B cell (primary cell): ENCODE results near the gene NRG2. TPM values are rescaled to one million over a fixed set of nuclear protein-coding genes. Genes with fewer than 3 reads are reported as not detected.

ENCODE experiments used
- ATAC-seq: fragments of 200-7000 bp; cut with Tn5 transposase; one replicate; pipeline ENCODE4 v1.10.0; 2021; ENCODE audit warnings: low read depth, mild to moderate bottlenecking, moderate number of reproducible peaks, moderate library complexity
- CTCF ChIA-PET: fragments of 350-600 bp; sonication (Branson Sonifier 250); formaldehyde crosslinking; loops from one replicate; lab custom pipeline; 2021; ENCODE audit warnings: antibody characterized with exemption, inconsistent platforms; lab: Charles Lee
- POLR2A ChIA-PET: fragments of 350-600 bp; sonication (Branson Sonifier 250); formaldehyde crosslinking; loops from one replicate; lab custom pipeline; 2021; ENCODE audit warnings: antibody characterized with exemption; lab: Charles Lee
- DNase-seq: peaks from one replicate; pipeline ENCODE4 v3.0.0; 2013
- H2AFZ ChIP-seq: 2 replicates; pipeline ENCODE4 v1.6.1; 2012; ENCODE audit warnings: mild to moderate bottlenecking, low read depth, low read length; ENCODE audit not compliant: insufficient read depth, poor library complexity, severe bottlenecking
- H3K27ac ChIP-seq, 2 donors: 1 replicate in 1 of 2; 2 replicates in 1 of 2; pipeline ENCODE4 v1.5.1; 2012 to 2013; ENCODE audit warnings: low read length in 2 of 2, mild to moderate bottlenecking in 2 of 2, moderate library complexity in 1 of 2
- H3K27me3 ChIP-seq, 4 experiments: fragments of 200-600 bp in 1 of 4; sonication (generic) in 1 of 4; replicated peaks in 1 of 4; 1 replicate in 2 of 4; 2 replicates in 2 of 4; pipeline versions ENCODE4 v1.6.1 to v1.7.0; 2013 to 2016; ENCODE audit warnings: low read length in 3 of 4, mild to moderate bottlenecking in 2 of 4, mixed read lengths in 1 of 4, moderate library complexity in 1 of 4; ENCODE audit not compliant: insufficient read depth in 4 of 4, control insufficient read depth in 3 of 4; ENCODE audit errors: control extremely low read depth in 1 of 4
- H3K36me3 ChIP-seq, 2 experiments: replicated peaks in 1 of 2; 1 replicate in 1 of 2; 2 replicates in 1 of 2; pipeline versions ENCODE4 v1.6.1 to v1.7.1; 2013; ENCODE audit warnings: low read length in 1 of 2; ENCODE audit not compliant: insufficient read depth in 2 of 2, control insufficient read depth in 1 of 2; ENCODE audit errors: control extremely low read depth in 1 of 2, extremely low read depth in 1 of 2
- H3K4me1 ChIP-seq, 2 donors: fragments of 200-600 bp in 1 of 2; sonication (generic) in 1 of 2; 1 replicate in 1 of 2; 2 replicates in 1 of 2; pipeline versions ENCODE4 v1.5.1 to v1.6.1; 2013 to 2017; ENCODE audit warnings: low read length in 2 of 2; ENCODE audit not compliant: control insufficient read depth in 2 of 2, insufficient read depth in 2 of 2
- H3K4me2 ChIP-seq: replicated peaks from 2 replicates; pipeline ENCODE3; 2012; ENCODE audit warnings: mild to moderate bottlenecking, low read depth, low read length; ENCODE audit not compliant: poor library complexity, severe bottlenecking
- H3K4me3 ChIP-seq, 5 experiments: fragments of 200-600 bp in 1 of 5; sonication (generic) in 1 of 5; 1 replicate in 3 of 5; 2 replicates in 2 of 5; pipeline versions ENCODE4 v1.5.1 to v1.7.0; 2011 to 2016; ENCODE audit warnings: low read length in 4 of 5, mild to moderate bottlenecking in 4 of 5, low read depth in 2 of 5, control low read depth in 1 of 5, moderate library complexity in 1 of 5; ENCODE audit not compliant: insufficient read depth in 1 of 5; ENCODE audit errors: control extremely low read depth in 1 of 5, extremely low read depth in 1 of 5
- H3K79me2 ChIP-seq: fragments of 200-600 bp; sonication (generic); one replicate; pipeline ENCODE4 v1.6.0; 2016; ENCODE audit warnings: low read length; ENCODE audit not compliant: control insufficient read depth, insufficient read depth
- H3K9ac ChIP-seq: fragments of 200-600 bp; sonication (generic); 2 replicates; pipeline ENCODE4 v1.6.1; 2017; ENCODE audit warnings: mild to moderate bottlenecking, low read length, moderate library complexity
- H3K9me3 ChIP-seq, 3 donors: one replicate each; pipeline versions ENCODE4 v1.6.1 to v1.7.1; 2013; ENCODE audit warnings: low read length in 2 of 3; ENCODE audit not compliant: control insufficient read depth in 2 of 3, insufficient read depth in 1 of 3; ENCODE audit errors: control extremely low read depth in 1 of 3
- H4K20me1 ChIP-seq: 2 replicates; pipeline ENCODE4 v1.6.0; 2012; ENCODE audit warnings: mild to moderate bottlenecking, low read length; ENCODE audit not compliant: insufficient read depth, control insufficient read depth, poor library complexity, severe bottlenecking
- H3K27ac Mint-ChIP-seq: one replicate; pipeline ENCODE4 v1.8.0; 2021; ENCODE audit warnings: mixed read lengths
- H3K27me3 Mint-ChIP-seq: one replicate; pipeline ENCODE4 v1.8.0; 2021; ENCODE audit warnings: mixed read lengths
- H3K4me1 Mint-ChIP-seq: one replicate; pipeline ENCODE4 v1.8.0; 2021; ENCODE audit warnings: mixed read lengths
- H3K4me3 Mint-ChIP-seq: one replicate; pipeline ENCODE4 v1.8.0; 2021; ENCODE audit warnings: mixed read lengths
- H3K9me3 Mint-ChIP-seq: one replicate; pipeline ENCODE4 v1.8.0; 2022; ENCODE audit warnings: mixed read lengths; ENCODE audit not compliant: insufficient read depth
- CTCF ChIP-seq: fragments of 200-600 bp; IDR thresholded peaks from one replicate; pipeline ENCODE4 v1.8.0; 2022; ENCODE audit warnings: antibody characterized with exemption, mild to moderate bottlenecking
- EZH2 ChIP-seq: IDR thresholded peaks from 2 replicates; pipeline ENCODE4 v1.6.1; 2012; ENCODE audit warnings: borderline replicate concordance, low read depth, mild to moderate bottlenecking, moderate library complexity, low read length; ENCODE audit not compliant: insufficient read depth, poor library complexity, severe bottlenecking
- WGBS: methylation state at CpG from one replicate; pipeline ENCODE4 v1.1.5; 2013; ENCODE audit warnings: missing lambda C conversion rate; ENCODE audit not compliant: insufficient coverage; 5-methylcytosine and 5-hydroxymethylcytosine counted together
- intact Hi-C: fragments of 100-400 bp; cut with micrococcal nuclease; formaldehyde crosslinking; loops from one replicate; pipeline ENCODE4 v1.10.0; 2022
- polyA plus RNA-seq: library from polyadenylated mRNA; depleted of rRNA; stranded (reverse); fragments of >200 nt; gene quantifications from 2 replicates; pipeline ENCODE4 v1.2.3, GENCODE V29; 2012
- total RNA-seq, 2 donors: library from RNA; stranded (reverse); fragments of 120-200 nt in 1 of 2; gene quantifications; 1 replicate in 1 of 2; 2 replicates in 1 of 2; pipeline versions ENCODE4 v1.2.3 to v1.2.4, GENCODE V29; 2013 to 2022

NRG2 gene
- total and polyA plus RNA-seq, 2 donors (not counting 1 experiment from before 2014, with no cell fraction given): 0.13 to 0.15 TPM

- ATAC-seq (no peak), DNase-seq (no peak)
- CTCF ChIA-PET: interaction anchor here (1.4 to 4.5 kb wide), 2 partner anchors 16 to 87 kb away, joined by 4 to 19 read pairs; no protein-coding TSS in a partner anchor
- TF ChIP-seq EZH2: no peak
- TF ChIP-seq CTCF: no peak
- no peaks in the 10 kb centered on the region for H3K4me1 ChIP-seq
- H3K9me3 Mint-ChIP-seq: no peaks in the 10 kb centered on the region
- H3K27me3 Mint-ChIP-seq: peaks cover 11% of the 10 kb centered on the region
- intact Hi-C loops: no loop called here
- H3K27ac Mint-ChIP-seq: no peak overlapping the region
- H3K79me2 ChIP-seq: no peaks in the 10 kb centered on the region
- H3K27ac ChIP-seq: no peak overlapping the region
- H3K4me3 ChIP-seq: no peak overlapping the region
- no peak overlapping the region for H3K4me2 ChIP-seq
- no peak overlapping the region for H3K9ac ChIP-seq
- no peaks in the 10 kb centered on the region for H4K20me1 ChIP-seq
- no peaks in the 10 kb centered on the region for H3K9me3 ChIP-seq
- POLR2A ChIA-PET: no interaction called here
- no peak overlapping the region for H2AFZ ChIP-seq
- no peaks in the 10 kb centered on the region for H3K4me1 Mint-ChIP-seq
- no CpG with 5 or more reads among the region's 1 CpG for WGBS
- peaks cover 0 to 33% (median 14%) of the 10 kb centered on the region in 4 experiments for H3K27me3 ChIP-seq
- no peak overlapping the region for H3K4me3 Mint-ChIP-seq
- H3K36me3 ChIP-seq: no peaks in the 10 kb centered on the region
These were observed 13.8 kb upstream of the NRG2 start for GRCh38 chr5:140056880-140057279.

DNA sequence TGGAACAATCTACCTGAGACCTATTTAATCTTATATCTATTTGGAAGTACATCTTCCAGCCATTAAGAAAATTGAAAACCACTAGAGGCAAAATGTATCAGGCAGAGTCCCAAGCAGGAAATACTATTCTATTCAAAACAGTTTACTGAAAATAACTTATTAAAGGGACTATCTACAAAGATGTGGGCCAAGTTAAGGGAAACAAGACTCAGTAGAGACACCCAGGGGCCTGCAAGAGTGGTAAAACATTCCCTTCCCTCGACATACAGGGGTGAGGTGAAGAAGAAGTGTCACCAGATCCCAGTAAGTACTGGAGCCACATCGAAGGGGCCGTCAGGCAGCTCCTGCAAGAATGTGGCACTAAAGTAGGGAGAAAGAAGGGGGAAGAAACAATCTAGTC, 12.1 kb upstream of the NRG2 start:
- H3K4me1 ChIP-seq: no peaks in the 10 kb centered on the region

More for the DNA sequence above, 12.1 kb upstream of the NRG2 start:
- POLR2A ChIA-PET: no interaction called here
- H3K4me3 ChIP-seq: no peak overlapping the region
- CTCF ChIA-PET: interaction anchor here (1.1 to 4.5 kb wide), 3 partner anchors 18 to 89 kb away, joined by 4 to 19 read pairs (median 6); no protein-coding TSS in a partner anchor
- intact Hi-C loops: no loop called here
- H3K9ac ChIP-seq: no peak overlapping the region
- 60% methylated on average over 1 of the region's 3 CpGs for WGBS
- H4K20me1 ChIP-seq: no peaks in the 10 kb centered on the region
- no peaks in the 10 kb centered on the region for H3K36me3 ChIP-seq
- H3K4me3 Mint-ChIP-seq: no peak overlapping the region
- DNase-seq (no peak), ATAC-seq (no peak)
- H3K79me2 ChIP-seq: no peaks in the 10 kb centered on the region
- H3K27ac ChIP-seq: no peak overlapping the region
- no peak overlapping the region for H3K27ac Mint-ChIP-seq
- no peaks in the 10 kb centered on the region for H3K9me3 ChIP-seq
- no peak overlapping the region for H3K4me2 ChIP-seq
- H3K4me1 Mint-ChIP-seq: no peaks in the 10 kb centered on the region
- H3K9me3 Mint-ChIP-seq: no peaks in the 10 kb centered on the region
- TF ChIP-seq CTCF (no peak), EZH2 (no peak)
- no peak overlapping the region for H2AFZ ChIP-seq
- peaks cover 0 to 27% (median 13%) of the 10 kb centered on the region in 4 experiments for H3K27me3 ChIP-seq
- peaks cover 10% of the 10 kb centered on the region for H3K27me3 Mint-ChIP-seq
